NCI-H1417 treated with DMSO at 0.1 percent for 48 hours (cell line): ENCODE measurements around the gene RAB11FIP3.

ENCODE experiments used
- DNase-seq: peaks from one replicate; lab custom pipeline; 2025; lab: John Stamatoyannopoulos, UW

Gene RAB11FIP3

DNA sequence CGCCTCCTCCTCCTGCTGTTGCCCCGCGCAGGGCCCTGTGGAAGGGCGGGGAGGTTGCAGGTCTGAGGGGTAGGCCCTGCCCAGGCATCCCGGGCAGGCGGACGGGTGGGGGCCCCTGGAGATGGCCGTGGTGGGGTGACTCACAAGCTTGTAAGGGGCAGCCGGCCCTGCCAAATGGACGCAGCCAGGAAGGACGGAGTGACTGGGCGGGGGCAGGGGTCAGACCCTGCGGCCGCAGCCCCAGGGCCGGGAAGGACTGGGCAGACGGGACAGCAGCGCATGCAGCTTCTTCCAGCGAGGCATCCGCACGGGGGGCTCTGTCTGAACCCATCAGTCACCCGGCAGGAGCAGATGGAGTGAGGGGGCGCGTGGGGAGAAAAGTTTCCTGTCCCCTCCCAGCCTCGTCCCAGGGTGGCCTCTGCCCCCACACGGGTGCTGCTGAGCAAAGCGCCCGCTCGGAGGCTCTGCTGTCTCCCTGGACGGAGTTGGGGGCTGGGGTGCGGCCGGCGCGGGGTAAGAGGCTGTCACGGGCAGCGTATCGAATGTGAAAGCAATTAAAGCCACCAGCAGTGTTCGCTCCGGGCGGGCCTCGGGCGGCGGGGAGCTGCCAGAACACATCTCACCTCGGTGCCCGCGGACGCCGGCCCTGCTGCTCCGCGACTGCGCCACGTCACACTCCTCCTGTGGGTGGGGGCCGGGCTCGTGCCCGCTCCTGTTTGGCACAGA lies 129.4 kb downstream of the RAB11FIP3 start:
- DNase-seq, result no peak

- no peak for DNase-seq
Measured at GRCh38 chr16:555528-556473, 130.4 kb downstream of the RAB11FIP3 start.

- DNase-seq, result no peak
Measured at GRCh38 chr16:556474-557173, 131.2 kb downstream of the RAB11FIP3 start.

DNA sequence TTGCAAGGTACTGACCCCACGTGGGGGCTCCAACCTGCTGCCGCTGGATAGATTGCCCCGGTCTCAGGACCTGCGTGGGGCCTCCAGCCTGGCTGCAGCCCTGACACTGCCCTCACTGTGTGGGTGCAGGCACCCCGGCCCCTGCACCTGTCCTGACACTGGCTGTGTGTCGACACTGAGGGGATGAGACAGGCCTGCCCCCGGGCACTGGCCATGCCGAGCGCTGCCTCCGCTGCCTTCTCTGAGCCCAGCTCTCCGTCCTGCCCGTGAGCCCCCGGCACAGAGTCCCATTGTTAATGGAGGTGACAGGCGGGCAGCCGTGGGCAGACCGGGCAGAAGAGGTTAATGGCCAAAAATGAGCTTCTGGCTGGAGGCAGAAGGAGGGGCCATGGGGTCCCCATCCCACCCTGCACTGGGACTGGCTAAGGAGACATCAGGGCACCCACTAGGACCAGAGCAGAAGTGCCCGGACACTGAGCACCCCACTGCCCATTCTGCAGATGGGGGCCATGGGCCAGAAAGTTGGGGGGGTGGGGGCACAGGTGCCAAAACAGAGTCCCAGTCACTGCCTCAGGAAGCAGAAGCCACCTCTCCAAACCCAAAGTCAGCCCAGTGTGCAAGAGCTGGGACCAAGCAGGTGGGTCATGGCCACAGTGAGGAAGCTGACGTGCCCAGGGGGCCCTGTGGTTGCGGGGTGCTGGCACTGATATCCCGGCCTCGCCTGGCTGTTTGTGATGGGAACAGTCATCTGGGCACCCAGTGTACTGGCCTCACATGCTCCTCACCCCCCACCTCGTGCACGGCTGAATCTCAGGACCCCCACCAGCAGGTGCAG lies 132.2 kb downstream of the RAB11FIP3 start:
- DNase-seq, result no peak

DNA sequence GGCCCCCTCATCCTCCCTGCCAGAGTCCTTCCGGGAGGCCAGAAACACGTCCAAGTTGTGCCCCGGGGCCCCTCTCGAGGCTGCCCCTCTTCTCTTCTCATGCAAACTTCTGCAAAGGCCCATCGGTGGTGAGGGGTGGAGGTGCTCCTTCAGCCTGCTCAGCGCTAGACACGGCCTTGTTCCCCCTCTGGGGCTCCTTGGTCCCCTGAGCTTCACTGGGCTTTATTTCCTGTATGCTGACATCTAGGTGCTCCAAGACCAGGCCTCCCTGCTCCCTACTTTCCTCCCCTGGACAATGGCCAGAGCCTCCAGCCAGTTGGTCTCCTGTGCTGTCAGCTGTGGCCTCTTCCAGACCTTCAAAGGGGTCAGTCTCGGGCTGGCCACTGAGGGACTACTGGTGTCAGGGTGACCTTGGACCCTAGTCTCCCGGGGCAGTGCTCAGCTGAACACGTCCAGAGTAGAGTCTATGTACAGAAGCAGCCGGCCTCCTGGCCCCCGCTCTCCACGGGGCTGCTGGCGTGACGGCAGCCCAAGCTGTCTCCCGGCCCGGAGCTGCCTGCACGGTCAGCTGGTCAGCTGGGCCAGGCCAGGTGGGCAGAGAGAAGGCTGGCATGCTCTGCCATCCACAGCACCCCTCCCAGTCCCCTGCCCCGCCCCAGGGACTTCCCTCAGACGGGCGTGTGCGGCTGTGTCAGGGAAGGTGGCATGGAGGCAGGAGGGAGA lies 133.0 kb downstream of the RAB11FIP3 start:
- no peak for DNase-seq

DNA sequence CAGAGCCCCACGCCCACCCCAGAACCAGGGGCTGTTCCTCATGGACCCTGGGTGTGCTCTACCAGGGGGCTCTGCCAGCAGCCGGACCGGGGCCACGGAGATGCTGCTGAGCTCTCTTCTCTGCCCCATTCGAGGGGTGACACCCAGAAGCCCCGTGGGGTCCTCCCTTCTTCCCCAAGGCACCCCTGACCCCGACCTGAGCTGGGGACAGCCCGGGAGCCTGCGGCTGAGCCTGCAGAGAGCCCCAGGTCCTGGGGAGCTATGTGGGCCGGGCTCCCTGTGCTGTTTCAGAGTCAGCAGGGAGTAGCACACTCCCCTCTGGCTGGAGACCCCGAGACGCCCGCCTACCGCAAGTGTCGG lies 133.6 kb downstream of the RAB11FIP3 start:
- DNase-seq, result no peak

GRCh38 chr16:559411-560203 lies 134.2 kb downstream of the RAB11FIP3 start:
- no peak for DNase-seq

DNA sequence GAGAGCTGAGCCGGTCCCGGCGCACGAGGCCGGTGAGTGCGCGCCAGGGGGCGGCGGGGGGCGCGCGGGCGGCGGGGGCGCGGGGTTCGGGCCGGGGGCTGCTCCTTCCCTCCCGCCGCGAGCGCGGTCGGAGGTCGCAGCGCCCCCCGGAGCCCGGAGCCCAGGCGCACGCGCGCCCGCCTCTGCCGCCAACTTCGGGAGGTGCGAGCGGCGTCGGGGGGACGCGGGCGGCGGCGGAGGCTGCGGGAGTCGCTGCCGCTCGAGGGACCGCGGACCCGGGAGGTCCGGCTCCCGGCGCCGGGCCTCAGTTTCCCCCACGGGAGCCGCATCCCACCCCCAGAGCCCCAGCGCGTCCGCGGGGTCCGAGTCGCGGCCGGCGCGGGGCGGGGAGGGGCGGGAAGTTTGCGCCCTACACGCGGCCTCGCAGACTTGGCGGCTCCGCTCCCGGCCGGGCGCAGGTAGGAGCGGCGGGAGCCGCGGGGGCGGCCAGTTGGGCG lies 134.8 kb downstream of the RAB11FIP3 start, which contains the start of gene PRR35:
TSS of gene PRR35 (plus strand) at position 191 of the 497 bp plus-strand sequence. CDS start 2,901 bp downstream, outside the sequence.
- DNase-seq, result no peak

DNA sequence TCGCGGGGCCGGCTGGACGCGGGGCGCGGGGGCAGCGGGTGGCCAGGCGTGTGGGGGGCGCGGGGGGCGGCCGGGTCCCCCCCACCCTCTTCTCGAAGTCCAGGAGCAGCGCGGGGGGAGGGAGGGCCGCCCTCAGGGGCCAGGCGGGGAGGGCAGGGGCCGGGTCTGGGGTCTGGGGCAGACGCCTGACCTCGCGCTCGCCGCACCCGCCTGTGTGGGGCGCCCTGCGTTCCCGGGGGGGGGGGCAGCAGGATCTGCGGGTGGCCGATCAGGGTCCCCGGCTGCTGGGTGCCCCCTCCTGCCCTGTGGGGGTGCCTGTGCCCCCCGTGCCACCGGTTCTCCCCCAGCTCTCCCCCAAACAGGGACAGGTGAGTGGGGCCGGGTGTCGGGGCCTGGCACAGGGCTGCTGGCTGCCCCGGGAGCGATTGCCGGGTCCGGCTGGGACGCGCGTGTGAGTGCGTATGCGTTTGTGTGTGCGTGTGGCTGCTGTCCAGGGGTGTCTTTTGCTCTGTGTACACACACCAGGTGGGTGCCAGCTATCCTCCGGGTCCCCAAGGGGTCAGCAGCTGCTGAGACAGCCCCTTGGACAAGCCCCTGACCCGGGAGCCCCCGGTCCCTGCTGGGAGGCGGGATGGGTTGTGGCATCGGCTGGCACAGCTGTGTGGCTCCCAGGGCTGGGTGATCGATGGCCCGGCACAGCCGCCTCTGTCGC lies 135.4 kb downstream of the RAB11FIP3 start:
- no peak for DNase-seq

- no peak for DNase-seq
Measured at GRCh38 chr16:561413-561794, 136.0 kb downstream of the RAB11FIP3 start.

GRCh38 chr16:561957-562938 lies 136.8 kb downstream of the RAB11FIP3 start:
- no peak for DNase-seq

DNA sequence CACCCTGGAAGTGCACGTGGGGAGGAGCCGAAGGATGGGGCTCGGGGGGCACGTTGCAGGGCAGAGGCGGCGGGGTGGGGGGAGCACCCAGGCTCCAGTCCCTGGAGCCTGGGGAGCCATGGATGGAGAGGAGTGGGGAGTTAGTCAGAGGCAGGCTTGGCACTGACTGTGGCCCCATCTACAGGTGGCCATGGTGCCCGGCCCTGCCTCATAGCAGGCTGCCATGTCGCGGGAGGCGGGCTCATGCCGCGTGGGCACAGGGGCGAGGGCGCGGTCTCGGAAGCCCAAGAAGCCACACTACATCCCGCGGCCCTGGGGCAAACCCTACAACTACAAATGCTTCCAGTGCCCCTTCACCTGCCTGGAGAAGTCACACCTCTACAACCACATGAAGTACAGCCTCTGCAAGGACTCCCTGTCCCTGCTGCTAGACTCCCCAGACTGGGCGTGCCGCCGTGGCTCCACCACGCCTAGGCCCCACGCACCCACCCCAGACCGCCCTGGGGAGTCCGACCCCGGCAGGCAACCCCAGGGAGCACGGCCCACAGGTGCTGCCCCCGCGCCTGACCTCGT lies 137.7 kb downstream of the RAB11FIP3 start:
- DNase-seq, result no peak

DNA sequence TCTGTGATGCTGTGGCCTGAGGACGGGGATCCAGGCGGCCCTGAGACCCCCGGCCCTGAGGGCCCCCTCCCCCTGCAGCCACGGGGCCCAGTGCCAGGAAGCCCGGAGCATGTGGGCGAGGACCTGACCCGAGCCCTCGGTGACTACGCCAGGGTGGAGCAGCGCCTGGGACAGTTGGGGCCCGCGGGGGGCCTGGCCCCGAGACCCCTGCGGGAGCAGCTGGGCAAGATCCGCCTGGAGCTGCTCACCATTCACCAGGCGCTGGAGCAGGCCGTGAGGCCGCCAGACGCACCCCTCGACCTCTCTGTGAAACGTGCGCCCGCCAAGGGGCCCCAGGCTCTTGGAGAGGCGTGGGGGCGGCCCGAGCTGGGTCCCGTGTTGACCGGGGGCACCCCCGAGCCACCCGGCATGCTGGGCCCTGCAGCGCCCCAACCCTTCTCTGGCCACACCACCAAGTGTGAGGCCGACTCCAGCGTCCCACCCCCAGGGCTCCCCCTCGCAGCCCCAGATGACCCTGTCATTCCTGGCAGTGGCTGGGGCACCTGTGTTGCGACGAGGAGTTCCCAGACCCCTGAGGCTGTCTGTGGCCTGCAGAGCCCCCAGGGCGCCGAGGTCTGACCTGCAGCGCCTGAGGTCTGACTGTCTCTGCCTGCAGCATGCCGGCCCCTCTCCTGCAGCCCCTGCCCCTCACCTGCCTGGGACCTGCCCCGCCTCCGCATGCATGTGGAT lies 139.4 kb downstream of the RAB11FIP3 start:
- no peak for DNase-seq

DNA sequence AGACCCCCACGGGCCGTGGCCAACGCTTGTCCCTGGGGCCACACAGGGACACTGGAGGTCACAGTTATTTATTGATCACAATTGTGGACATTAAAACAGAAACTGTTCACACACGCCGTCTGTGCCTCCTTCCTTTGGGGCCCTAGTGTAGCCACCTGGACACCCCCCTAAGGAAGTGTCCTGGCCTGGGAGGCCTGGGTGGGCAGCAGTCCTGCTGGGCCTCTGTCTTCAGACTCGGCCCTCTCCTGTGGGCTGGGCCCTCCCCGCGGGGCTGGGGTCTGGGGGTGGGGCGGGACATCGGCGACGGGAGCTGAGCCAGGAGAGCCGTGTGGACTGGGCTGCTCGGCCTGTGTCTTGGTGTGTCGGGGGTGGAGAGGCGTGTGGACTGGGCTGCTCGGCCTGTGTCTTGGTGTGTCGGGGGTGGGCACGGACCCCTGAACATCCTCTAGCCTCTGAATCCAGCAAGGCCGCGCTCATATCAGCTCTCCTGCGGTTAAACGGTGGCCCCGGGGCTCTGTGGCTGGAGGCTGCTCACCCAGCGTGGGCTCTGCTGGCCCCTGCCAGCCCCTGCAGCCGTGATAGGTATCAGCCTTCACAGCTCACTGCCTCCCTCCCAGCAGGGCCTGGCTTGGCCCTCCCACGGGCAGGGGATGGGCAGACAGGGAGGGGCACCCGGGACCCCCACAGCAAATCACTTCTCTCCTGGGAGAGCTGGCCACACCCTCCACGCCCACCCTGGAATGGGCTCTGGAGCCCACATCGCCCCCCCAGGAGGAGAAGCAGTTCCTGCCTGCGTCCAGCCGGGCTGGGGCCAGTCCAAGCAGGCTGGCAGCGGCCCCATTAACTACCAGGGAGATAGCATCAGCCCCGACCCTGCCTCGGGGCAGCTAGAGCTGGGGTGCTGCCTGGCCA lies 140.2 kb downstream of the RAB11FIP3 start:
- DNase-seq, result no peak

DNA sequence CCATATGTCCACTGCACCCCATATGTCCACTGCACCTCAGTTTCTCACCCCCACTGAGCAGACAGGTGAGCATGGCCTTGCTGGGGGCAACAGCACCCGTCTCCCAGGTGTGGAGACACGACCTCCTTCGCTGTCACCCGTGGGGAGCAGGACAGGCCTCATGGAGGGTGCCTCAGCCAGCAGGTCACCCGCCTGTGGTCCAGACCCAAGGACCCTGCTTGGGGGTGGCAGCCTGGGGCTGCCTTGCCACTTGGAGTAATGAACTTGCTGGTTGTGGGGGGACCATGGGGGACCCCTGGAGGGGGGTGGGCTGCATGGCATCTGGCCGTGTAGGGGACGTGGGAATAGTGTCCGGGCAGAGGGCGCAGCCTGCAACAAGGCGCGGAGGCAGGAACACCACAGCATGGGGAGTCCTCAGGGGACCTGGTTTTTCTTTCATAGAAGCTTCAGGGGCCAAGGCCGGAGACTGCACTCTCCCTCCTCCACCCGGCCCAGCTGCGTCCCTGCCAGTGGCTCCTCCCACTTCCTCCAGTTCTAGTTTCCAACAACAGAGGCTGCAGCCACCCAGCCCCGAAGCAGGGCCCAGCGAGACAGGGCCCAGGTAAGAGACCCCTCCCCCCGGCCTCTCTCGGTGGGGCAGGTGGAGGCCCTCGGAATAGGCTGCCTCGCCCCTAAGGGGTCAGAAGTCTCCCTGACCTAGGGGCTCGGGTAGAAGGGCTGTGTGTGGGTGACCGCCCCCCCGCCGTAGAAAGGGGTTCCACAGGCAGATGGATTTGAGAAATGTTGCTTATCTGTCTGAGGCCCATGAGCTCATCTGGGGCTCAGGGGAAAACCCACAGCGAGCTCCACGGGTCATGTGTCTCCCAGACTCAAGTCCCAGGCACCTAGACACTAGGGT lies 141.3 kb downstream of the RAB11FIP3 start, which contains the start of gene NHLRC4:
TSS of gene NHLRC4 (plus strand) at position 531 of the 898 bp plus-strand sequence. CDS start 1,043 bp downstream, outside the sequence.
- DNase-seq, result no peak
